Activated CD4-positive, CD25-positive, alpha-beta regulatory T cell treated with anti-CD3 and anti-CD28 coated beads, Interleukin-2, amount 50 U/mL, for 24 hours (primary cell): Measurements from ENCODE around the gene SLAIN2.

Experiments used
- ATAC-seq, 2 donors: fragments of 150-1000 bp; cut with Tn5 transposase; one replicate each; pipeline ENCODE4 v1.10.0; 2021; ENCODE audit warnings: mild to moderate bottlenecking in 1 of 2, moderate library complexity in 1 of 2

The SLAIN2 gene

DNA sequence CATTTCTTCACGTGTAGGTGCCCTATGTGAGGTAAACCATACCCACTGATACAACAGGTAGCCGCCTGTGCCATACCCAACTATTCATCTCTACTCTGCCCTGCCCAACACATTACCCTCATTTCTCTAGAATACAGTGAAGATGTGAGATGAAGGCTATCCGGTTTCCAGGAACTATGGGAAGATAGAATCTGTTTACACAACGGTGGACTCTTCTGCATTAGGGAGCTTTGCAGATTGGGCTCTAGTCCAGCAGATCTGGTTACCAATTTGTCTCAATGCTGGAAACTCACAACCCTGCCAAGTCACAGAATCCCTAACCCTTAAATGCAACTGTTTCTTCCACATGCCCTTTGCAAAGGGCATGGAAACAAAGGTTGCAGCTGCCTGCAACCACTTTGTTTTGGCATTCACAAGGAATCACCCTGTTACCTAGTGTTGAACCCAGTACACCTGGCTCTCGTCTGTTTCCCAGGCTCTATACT, 6.4 kb upstream of the SLAIN2 start:
- no peak for ATAC-seq

DNA sequence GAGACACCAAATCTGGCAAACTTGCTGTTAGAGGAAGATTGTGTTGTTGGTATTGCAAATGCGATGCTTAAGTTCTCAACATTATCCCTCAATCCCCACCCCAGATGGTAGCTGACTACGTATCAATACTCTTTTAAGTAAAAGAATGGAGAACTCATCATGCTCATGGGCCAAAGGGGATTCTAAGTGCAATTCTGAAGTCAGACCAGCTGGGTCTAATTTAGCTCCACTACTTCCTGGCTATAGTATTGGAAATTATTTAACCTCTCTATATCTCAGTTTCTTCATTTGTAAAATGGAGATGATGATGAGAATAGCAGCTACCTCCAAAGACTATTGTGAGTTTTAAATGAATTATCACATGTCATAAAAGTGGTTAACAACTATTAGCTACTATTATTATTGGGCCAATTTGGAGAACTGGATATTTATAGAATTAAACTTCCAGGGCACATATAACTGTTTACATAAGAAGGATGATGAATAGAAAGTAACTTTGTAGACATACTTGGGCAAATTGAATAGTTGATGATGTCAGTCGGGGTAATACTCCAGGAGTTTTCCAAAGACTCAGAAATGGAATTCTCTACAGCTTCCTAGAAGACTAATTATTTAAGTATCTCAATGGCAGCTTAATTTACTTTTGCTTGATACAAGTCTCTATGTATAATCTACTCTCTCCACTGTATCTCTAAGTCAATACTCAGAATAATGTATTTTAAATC, 5.0 kb upstream of the SLAIN2 start:
- ATAC-seq, result no peak

DNA sequence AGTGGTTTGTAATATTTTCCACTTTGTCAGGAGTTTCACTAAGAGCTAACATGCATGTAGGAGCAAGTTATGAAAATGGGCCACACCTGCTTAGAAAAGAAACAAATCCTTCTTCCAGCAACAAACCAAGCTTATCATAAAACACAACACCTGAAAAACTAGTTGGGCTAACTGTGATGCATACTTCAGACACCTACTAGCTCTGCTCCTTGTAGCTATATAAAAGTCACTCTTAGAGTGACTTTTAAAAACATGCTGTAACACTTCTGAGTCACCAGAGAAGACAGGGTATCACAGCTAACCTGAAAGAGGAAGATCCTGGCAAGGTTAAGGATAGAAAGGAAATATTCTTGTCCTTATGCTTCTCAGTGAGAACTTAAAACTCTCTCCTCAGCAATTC, 3.6 kb upstream of the SLAIN2 start:
- no peak for ATAC-seq

DNA sequence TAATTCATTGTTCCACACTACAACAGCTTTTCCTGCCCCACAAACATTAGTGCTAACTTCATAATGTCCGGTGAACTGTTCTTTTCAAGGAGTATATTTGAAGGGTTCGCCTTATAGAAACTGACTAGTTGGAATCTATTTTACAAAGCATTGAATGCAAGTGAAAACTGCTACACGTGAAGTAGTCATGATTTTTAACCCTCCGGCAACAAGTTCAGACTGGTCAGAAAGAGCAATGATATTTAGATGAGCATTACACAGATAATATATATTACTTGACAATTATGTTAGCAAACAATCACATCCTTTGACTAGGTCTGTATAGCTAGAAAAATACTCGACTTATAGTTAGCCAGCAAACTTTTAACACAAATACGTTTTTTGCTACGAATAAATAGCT, 1.7 kb upstream of the SLAIN2 start:
- ATAC-seq, result no peak

DNA sequence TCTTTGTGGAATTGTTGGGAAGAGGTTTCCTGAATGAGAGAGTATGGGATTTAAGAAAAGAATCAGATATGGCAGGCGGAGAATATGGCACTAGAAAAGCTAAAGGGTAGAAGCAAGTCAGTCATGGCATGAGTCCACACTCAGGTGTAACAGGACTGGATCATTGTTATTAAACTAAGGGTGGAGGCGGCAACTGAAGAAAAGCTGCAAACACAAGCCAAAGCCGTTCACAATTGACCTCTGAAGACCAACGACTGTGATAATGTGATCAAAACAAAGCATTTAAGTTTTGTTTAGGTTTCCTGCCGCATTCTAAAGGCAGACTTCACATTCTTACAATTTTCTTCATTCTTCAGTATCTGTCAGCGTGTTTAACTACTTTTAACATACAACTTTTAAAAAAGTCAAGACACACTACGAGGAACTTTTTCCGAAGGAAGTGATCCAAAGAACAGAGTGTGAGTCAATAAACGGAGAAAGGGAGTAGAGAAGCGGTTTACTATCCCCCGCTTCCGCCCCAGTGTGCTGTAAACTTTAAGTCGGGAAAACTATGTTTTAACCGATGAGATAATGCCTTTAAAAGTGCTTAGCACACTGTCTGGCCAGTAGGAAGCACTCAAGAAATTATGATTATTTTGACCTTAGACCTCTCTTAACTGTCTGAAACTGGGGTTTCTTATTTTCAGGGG, 909 bp upstream of the SLAIN2 start:
- peak; percentile 1 for ATAC-seq

DNA sequence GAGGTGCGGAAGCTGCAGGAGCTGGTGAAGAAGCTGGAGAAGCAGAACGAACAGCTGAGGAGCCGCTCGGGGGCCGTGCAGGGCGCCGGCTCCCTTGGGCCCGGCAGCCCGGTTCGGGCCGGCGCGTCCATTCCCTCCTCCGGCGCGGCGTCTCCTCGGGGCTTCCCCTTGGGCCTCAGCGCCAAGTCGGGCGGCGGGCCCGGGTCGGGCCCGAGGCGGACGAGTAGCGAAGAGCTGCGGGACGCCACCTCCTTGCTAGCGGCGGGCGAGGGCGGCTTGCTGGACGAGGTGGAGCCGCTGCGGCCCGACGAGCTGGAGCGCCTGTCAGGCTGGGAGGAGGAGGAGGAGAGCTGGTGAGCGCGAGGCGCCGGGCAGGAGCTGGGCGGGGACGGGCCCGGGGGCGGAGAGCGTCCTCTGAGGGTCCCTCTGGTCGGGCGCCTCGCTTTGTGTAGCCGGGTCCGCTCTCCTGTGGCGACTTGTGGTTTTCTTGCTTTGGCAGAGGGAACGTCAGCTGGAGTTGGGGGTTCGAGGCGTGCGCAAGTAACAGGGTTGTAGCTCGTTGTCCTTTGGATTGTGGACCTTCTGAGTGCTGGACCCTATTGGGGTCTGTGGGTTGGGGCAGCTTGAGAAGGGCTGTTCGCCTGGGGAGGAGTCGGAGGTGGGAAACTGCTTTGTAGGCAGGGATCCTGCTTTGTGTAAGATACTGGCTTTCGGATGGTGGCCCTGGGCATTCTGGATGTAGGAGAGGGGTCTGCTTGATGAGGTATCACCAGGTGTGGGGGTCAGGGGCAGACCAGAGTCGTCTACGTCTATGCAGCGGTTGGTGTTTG, 662 bp downstream of the SLAIN2 start:
- peak; percentile 4 to 11 for ATAC-seq

DNA sequence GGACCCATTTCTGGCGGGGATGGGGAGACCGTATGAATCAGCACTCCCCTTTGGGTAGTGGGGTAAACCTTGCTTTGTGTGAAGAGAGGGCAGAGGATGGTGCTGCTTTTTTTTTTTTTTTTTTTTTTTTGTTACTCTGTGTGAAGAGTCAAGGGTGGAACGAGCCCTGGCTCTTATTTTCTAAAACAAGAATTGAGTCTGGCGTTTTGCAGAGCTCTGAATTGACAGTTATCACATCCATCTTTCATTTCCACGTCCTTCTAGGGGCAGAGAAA, 1.2 kb downstream of the SLAIN2 start:
- no peak for ATAC-seq

DNA sequence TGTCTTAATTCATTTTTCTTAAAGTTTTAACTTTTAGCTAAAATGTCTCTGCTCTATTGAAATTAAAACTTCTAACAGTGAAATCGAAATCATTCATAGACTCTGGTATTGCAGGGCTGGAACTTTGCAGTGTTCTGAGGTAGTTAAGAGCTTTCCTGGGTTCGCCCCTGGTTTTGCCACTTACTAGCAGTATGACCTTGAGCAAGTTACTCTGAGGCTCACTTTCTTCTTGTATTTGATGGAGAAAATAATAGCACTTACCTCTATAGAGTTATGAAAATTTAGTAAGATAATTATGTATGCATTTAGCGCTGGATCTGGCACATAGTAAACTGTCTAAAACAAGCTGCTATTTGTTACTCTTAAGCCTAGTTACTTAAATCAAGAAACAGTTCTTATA, 1.7 kb downstream of the SLAIN2 start:
- no peak for ATAC-seq

DNA sequence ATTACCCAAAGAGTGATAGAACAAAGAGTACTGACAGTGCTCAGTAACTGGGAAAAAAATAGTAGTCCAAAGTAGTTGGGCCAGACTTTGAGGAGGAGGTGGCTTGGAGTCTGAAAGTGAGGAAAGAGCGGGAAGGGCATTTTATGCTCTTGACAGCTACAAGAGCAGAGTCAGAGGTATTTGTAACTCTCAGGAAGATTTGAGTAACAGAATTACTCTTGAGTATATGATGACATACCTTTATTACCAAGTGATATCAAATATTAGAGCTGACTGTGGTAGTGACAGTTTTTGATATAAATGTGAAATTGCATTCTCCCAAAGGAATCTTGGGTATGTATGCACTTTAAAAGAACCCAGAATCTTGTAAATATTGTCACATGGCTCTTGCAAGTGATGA, 2.2 kb downstream of the SLAIN2 start:
- no peak for ATAC-seq

DNA sequence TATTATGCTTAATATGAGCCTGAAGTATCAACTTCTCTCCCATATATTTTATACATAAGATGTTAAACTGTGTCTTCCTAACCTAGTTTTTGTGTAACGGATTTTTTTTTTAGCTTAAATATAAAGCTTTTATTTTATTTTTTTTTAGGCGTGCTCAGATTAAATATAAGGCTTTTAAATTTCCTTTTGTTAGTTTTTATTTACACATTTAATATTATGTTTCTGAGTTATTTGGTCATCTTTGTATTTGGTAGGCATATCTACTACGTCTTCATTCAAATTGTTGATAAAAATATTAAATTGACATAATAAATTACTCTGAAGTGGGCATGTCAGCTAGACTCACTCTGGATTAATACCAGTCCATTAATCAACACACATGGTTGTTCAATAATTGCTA, 4.2 kb downstream of the SLAIN2 start:
- ATAC-seq, result no peak

DNA sequence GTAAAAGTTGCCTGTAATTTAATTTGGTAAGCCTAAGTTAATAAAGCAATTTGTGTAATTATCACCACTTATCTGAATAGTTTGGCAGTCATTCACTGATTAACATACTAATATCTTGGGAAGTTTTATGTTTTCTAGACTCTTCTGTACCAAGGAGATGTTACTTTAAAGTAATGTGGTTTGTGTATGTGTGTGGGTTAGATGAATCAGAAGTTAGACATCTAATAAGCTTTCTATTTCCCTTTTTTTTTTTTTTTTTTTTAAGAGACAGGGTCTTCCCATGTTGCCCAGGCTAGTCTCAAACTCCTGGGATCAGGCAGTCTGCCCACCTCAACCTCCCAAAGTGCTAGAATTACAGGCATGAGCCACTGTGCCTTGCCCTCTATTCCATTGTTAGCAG, 5.3 kb downstream of the SLAIN2 start:
- no peak for ATAC-seq

DNA sequence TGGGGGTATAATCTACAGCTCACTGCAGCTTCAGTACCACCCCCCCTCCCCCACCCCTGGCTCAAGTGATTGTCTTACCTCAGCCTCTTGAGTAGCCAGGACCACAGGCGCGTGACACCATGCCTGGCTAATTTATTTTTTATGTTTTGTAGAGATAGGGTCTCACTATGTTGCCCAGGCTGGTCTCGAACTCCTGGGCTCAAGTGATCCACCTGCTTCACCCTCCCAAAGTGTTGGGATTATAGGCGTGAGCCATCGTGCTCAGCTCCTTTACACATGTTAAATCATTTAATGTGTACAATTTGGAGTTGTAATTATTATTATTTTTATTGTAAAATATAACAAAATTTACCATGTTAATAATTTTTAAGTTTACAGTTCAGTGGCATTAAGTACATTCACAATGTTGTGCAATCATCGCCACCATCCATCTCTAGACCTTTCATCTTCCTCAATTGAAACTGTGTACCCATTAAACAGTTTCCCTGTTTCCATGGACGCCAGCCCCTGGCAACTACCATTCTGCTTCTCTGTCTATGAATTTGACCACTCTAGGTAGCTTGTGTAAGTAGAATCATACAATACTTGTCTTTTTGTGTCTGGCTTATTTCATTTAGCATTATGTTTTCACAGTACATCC, 6.1 kb downstream of the SLAIN2 start:
- ATAC-seq, result no peak

DNA sequence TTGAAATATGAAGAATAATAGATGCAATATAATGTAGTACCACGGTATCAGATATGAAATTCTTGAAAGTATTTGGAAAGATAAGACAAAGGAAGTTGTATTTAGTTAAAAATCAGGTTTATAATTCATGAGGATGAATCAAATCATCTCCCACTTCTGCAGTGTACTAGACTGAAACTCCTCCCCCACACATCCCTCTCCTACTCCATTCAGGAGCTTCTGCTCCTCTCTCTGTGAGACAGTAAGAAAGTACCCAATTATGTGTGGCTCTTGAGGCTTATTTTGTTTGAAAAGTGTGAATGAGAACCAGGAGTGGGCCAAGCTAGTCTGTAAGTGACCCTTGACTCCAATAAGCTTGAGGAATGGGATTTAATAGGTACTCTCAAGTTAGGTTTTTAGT, 9.5 kb downstream of the SLAIN2 start:
- no peak for ATAC-seq

DNA sequence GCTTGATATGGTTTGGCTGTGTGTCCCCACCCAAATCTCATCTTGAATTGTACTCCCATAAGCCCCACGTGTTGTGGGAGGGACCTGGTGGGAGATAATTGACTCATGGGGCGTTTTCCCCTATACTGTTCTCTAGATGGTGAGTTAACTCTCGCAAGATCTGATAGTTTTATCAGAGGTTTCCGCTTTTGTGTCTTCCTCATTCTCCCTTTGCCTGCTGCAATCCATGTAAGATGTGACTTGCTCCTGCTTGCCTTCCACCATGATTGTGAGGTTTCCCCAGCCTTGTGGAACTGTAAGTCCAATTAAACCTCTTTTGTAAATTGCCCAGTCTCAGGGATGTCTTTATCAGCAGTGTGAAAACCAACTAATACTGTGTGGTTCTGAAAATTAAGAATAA, 11.5 kb downstream of the SLAIN2 start:
- ATAC-seq, result no peak

DNA sequence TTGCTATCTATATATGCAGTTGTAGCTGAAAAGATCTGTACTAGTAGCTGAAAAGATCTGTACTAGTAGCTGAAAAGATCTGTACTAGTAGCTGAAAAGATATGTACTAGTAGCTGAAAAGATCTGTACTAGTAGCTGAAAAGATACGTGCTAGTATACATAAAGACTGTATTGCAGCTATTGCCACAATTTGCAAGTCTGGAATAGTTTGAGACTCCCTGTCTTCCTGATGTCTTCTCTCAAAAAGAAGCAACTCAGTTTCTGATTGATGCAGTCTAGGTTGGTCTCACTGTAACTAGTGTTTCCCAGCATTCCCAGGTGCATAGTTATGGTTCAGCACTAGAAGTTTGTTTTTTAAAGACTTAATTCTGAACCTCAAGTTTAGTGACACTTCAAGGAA, 15.0 kb downstream of the SLAIN2 start:
- ATAC-seq, result no peak

DNA sequence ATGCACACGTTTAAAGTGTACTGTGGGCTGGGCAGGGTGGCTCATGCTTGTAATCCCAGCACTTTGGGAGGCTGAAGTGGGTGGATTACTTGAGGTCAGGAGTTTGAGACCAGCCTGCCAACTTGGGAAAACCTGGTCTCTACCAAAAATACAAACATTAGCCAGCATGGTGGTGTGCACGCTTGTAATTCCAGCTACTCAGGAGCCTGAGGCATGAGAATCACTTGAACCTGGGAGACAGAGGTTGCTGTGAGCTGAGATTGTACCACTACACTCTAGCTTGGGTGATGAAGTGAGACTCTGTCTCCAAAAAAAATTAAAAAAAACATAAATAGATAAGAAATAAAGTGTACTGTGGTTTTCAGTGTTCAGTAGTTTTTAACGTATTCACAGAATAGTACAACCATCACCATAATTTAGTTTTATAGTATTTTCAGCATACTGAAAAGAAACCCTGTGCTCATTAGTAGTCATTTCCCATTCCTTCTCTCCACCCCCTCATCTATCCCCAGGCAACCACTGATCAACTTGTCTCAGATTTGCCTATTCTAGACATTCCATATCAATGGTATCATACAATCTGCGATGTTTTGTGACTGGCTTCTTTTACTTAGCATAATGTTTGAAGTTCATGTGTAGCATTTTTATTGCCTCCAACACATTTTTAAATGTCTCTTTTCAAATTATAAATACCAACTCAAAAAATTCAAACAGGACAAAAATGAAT, 19.1 kb downstream of the SLAIN2 start:
- ATAC-seq, result no peak

DNA sequence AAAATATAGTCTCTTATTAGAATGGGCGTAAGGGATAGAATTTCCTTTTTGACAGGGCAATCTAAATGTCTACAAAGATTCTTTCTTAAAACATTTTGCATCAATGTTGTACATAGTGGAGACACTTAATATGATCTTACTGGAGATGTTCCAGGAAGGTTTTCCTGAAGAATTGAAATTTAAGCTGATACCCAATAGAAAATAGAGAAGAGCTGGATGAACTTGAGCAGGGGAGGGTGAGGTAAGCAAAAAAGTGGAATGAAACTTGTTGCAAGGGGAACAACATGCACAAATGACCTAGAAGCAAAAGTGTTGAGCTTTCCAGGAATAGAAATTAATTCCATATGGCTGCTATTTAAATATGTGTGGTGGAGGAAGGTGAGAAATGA, 19.7 kb downstream of the SLAIN2 start:
- no peak for ATAC-seq

DNA sequence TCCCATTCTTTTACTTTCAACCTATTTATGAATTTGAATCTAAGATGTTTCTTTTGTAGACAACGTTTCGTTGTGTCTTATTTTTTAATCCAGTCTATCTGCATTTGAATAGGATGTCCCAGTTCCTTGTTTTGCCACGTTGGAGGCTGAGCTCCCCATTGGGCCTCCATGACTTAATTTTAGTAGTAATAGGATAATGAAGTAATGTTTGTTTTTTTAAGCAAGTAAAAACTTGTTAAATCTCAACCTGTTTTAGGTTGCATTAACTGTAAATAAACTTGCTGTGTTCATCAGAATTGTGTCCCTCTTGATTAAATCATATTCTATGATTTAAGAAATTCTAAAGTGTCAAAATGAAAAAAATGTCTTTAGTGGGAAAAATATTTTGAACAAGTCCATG, 25.3 kb downstream of the SLAIN2 start:
- ATAC-seq, result no peak

DNA sequence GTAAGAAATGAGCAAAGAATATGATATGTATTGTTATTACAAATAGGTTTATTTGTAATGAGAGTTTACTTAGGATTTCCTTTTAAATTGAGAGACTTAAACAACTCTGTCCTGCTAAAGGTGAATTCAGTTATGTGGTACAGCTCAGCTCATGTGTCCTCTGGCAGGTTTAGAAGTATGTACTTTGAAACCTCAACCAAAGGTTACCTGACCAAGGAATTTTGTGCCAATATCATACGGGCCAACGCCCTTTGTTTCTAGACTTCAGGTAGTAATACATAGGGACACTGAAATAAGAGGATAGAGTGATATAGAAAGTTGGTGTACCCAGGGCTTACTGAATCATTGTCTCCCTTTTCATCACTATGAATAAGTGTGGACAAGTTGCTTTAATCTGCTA, 25.7 kb downstream of the SLAIN2 start:
- ATAC-seq, result no peak

DNA sequence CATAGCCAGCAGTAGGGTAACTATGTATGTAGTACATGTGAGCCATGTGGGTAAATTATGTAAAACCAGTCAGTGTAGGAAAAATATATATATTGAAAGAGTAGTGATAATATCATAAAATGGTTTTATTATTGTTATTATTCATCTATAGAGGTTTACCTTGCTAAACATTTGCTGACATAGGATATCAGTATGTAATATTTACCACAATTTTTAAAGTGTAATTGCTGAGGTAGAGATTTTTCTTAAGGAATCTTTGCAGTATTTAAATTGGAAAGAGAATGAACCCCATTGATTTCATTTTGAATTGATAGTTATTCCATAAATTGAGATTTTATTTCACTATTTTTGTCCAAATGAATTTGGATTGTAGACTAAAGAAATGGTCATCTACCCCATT, 27.1 kb downstream of the SLAIN2 start:
- no peak for ATAC-seq

DNA sequence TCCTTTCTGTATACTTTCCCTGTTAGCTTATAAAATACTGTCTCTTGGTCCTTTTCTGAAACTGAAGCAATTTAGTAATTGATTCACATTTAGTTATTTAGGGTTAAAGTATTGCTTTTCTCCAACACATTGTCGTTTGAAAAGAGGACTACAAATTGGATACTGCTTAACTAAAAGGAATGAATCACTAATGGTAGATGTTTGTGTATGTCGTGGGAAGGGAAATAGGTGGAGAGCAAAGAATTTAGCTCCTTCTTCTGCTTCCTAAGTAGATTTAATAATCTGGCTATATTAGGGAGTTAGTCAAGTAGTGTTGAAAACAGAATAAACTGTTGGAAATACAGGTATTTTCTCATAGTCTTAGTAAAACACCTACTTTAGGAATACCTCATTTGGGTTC, 27.9 kb downstream of the SLAIN2 start:
- ATAC-seq, result no peak

DNA sequence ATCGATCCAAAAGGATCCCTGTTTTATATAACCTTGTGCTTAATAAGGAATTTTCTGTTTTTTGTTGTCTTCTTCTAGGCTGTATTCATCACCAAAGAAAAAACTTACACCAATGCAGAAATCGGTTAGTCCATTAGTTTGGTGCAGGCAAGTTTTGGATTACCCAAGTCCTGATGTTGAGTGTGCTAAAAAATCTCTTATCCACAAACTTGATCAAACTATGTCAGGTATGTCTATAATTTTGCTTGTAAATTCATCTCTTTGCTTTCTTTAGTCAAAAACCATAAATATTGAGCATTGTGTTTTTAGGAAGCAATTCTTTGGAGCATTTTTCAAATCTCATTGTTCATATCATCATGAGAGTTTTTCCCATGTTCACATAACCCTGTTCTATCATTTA, 28.4 kb downstream of the SLAIN2 start:
- ATAC-seq, result no peak
